Measurements from ENCODE around the gene DYNC1I1. TPM values are rescaled to one million over a fixed set of nuclear protein-coding genes. Genes with fewer than 3 reads are reported as not detected.

DYNC1I1 gene
- total and polyA plus RNA-seq, 2 donors (not counting 1 experiment from before 2014, with no cell fraction given) = 0.17 to 0.30 TPM

- Histone ChIP-seq H3K27ac (ENCODE audit: insufficient read depth, low read length) (no peak overlapping the region), H3K4me2 (ENCODE audit: extremely low read depth, insufficient read depth, low read length) (no peak overlapping the region), H2AFZ (ENCODE audit: low read length) (no peak overlapping the region), H3K79me2 (ENCODE audit: control insufficient read depth, insufficient read depth, low read length) (no peaks in the 10 kb centered on the region), H4K20me1 (ENCODE audit: control insufficient read depth, extremely low read depth, insufficient read depth, low read length) (no peaks in the 10 kb centered on the region), H3K9ac (ENCODE audit: insufficient read depth, low read length) (no peak overlapping the region), H3K4me3 (replicated peaks in 1 of 4; ENCODE audit: control extremely low read depth in 1 of 4, insufficient read depth in 1 of 4, low read depth in 3 of 4, low read length in 4 of 4) (no peak overlapping the region), H3K36me3 (ENCODE audit: control insufficient read depth, insufficient read depth, low read length) (no peaks in the 10 kb centered on the region), H3K9me3 (ENCODE audit: control insufficient read depth, insufficient read depth, low read depth, low read length) (no peaks in the 10 kb centered on the region), H3K4me1 (ENCODE audit: control insufficient read depth, extremely low read depth, insufficient read depth, low read length) (no peaks in the 10 kb centered on the region), H3K27me3 (ENCODE audit: control insufficient read depth, insufficient read depth, low read length) (no peaks in the 10 kb centered on the region)
- TF ChIP-seq EZH2 (IDR thresholded peaks at IDR 0.05; ENCODE audit: low read length, missing control alignments) (no peak), CTCF (conservative IDR thresholded peaks at IDR 0.05 in 1 of 2, IDR thresholded peaks at IDR 0.05 in 1 of 2; ENCODE audit: low read depth in 1 of 2, low read length in 2 of 2) (no peak)
- no peak for DNase-seq (ENCODE audit: low read depth in 2 of 2)
These were observed 243.8 kb downstream of the DYNC1I1 start for GRCh38 chr7:96016056-96016586.

- no peaks in the 10 kb centered on the region for H3K36me3 ChIP-seq (ENCODE audit: control insufficient read depth, insufficient read depth, low read length)
- H4K20me1 ChIP-seq (ENCODE audit: control insufficient read depth, extremely low read depth, insufficient read depth, low read length) = no peaks in the 10 kb centered on the region
- no peak overlapping the region for H3K4me3 ChIP-seq (replicated peaks in 1 of 4; ENCODE audit: control extremely low read depth in 1 of 4, insufficient read depth in 1 of 4, low read depth in 3 of 4, low read length in 4 of 4)
- H2AFZ ChIP-seq (ENCODE audit: low read length) = no peak overlapping the region
- TF ChIP-seq CTCF (conservative IDR thresholded peaks at IDR 0.05 in 1 of 2, IDR thresholded peaks at IDR 0.05 in 1 of 2; ENCODE audit: low read depth in 1 of 2, low read length in 2 of 2) (no peak), EZH2 (IDR thresholded peaks at IDR 0.05; ENCODE audit: low read length, missing control alignments) (no peak)
- H3K4me1 ChIP-seq (ENCODE audit: control insufficient read depth, extremely low read depth, insufficient read depth, low read length) = no peaks in the 10 kb centered on the region
- H3K27ac ChIP-seq (ENCODE audit: insufficient read depth, low read length) = no peak overlapping the region
- H3K27me3 ChIP-seq (ENCODE audit: control insufficient read depth, insufficient read depth, low read length) = no peaks in the 10 kb centered on the region
- no peaks in the 10 kb centered on the region for H3K9me3 ChIP-seq (ENCODE audit: control insufficient read depth, insufficient read depth, low read depth, low read length)
- H3K79me2 ChIP-seq (ENCODE audit: control insufficient read depth, insufficient read depth, low read length) = no peaks in the 10 kb centered on the region
- H3K9ac ChIP-seq (ENCODE audit: insufficient read depth, low read length) = no peak overlapping the region
- no peak for DNase-seq (ENCODE audit: low read depth in 2 of 2)
- H3K4me2 ChIP-seq (ENCODE audit: extremely low read depth, insufficient read depth, low read length) = no peak overlapping the region
These were observed 244.4 kb downstream of the DYNC1I1 start for GRCh38 chr7:96016735-96017134.

DNA sequence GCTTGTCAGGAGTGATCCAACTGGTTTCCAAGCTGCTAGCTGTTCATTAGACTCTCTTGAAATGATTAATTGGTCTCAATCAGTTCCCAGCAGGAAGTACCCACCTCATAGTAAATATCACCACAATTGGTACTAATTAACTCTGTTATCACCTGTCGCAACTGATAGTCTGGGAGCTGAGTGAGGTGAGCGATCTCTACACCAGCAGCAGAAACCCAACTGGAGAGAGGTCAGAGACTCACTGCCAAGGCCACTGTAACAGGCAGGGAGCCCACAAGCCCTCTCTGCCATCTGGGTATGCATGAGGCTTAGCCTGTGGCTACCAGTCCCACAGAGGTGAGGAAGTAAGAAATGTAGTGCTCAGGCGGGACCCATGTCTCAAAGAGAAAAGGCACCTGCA is 245.5 kb downstream of the DYNC1I1 start:
- no peak overlapping the region for H3K9ac ChIP-seq (ENCODE audit: insufficient read depth, low read length)
- H4K20me1 ChIP-seq (ENCODE audit: control insufficient read depth, extremely low read depth, insufficient read depth, low read length) = no peaks in the 10 kb centered on the region
- H3K27ac ChIP-seq (ENCODE audit: insufficient read depth, low read length) = no peak overlapping the region
- H3K27me3 ChIP-seq (ENCODE audit: control insufficient read depth, insufficient read depth, low read length) = no peaks in the 10 kb centered on the region
- no peak overlapping the region for H3K4me3 ChIP-seq (replicated peaks in 1 of 4; ENCODE audit: control extremely low read depth in 1 of 4, insufficient read depth in 1 of 4, low read depth in 3 of 4, low read length in 4 of 4)
- TF ChIP-seq CTCF (conservative IDR thresholded peaks at IDR 0.05 in 1 of 2, IDR thresholded peaks at IDR 0.05 in 1 of 2; ENCODE audit: low read depth in 1 of 2, low read length in 2 of 2) = no peak
- TF ChIP-seq EZH2 (IDR thresholded peaks at IDR 0.05; ENCODE audit: low read length, missing control alignments) = no peak
- no peaks in the 10 kb centered on the region for H3K36me3 ChIP-seq (ENCODE audit: control insufficient read depth, insufficient read depth, low read length)
- H3K9me3 ChIP-seq (ENCODE audit: control insufficient read depth, insufficient read depth, low read depth, low read length) = no peaks in the 10 kb centered on the region
- DNase-seq (ENCODE audit: low read depth in 2 of 2) = no peak
- H2AFZ ChIP-seq (ENCODE audit: low read length) = no peak overlapping the region
- no peaks in the 10 kb centered on the region for H3K79me2 ChIP-seq (ENCODE audit: control insufficient read depth, insufficient read depth, low read length)
- H3K4me1 ChIP-seq (ENCODE audit: control insufficient read depth, extremely low read depth, insufficient read depth, low read length) = no peaks in the 10 kb centered on the region
- H3K4me2 ChIP-seq (ENCODE audit: extremely low read depth, insufficient read depth, low read length) = no peak overlapping the region

Data from fibroblast of lung (primary cell).